IMR-90 (cell line): Measurements from ENCODE around the gene RFX3. TPM values are rescaled to one million over a fixed set of nuclear protein-coding genes. Genes with fewer than 3 reads are reported as not detected.

Experiments
- ATAC-seq: fragments of 200-7000 bp; cut with Tn5 transposase; 2 replicates; pipeline ENCODE4 v1.9.1; 2020; ENCODE audit warnings: low read depth, mild to moderate bottlenecking, moderate library complexity
- BruUV-seq: library from RNA; stranded (reverse); fragments of 400-500 nt; replicated peaks from 2 replicates; lab custom pipeline; 2021; lab: Mats Ljungman, UMichigan
- CTCF ChIA-PET: fragments of 300-600 bp; formaldehyde crosslinking; extraction: SDS; loops from one replicate; lab custom pipeline; 2021; ENCODE audit warnings: antibody characterized with exemption; lab: Yijun Ruan, JAX
- POLR2A ChIA-PET: fragments of 300-600 bp; sonication (Branson Sonifier 250); formaldehyde crosslinking; loops from one replicate; lab custom pipeline; 2022; ENCODE audit warnings: antibody characterized with exemption; ENCODE audit not compliant: unreplicated experiment; lab: Charles Lee
- DNase-seq: peaks from one replicate; pipeline ENCODE4 v3.0.0; 2013
- H2AFZ ChIP-seq: replicated peaks from 2 replicates; pipeline ENCODE3; 2013; ENCODE audit warnings: low read length, mild to moderate bottlenecking; ENCODE audit not compliant: poor library complexity
- H2AK5ac ChIP-seq: 2 replicates; pipeline ENCODE4 v1.6.1; 2013; ENCODE audit warnings: low read depth, low read length, inconsistent platforms
- H2AK9ac ChIP-seq: replicated peaks from 2 replicates; pipeline ENCODE3; 2013; ENCODE audit warnings: mild to moderate bottlenecking, low read depth, low read length, moderate library complexity; ENCODE audit not compliant: poor library complexity
- H2BK120ac ChIP-seq: 2 replicates; pipeline ENCODE4 v1.6.1; 2013; ENCODE audit warnings: low read depth, low read length, inconsistent platforms
- H2BK15ac ChIP-seq: 3 replicates; pipeline ENCODE4 v1.6.1; 2013; ENCODE audit warnings: low read depth, low read length, inconsistent platforms
- H2BK20ac ChIP-seq: 2 replicates; pipeline ENCODE4 v1.6.1; 2013; ENCODE audit warnings: low read depth, mild to moderate bottlenecking, inconsistent platforms, low read length, moderate library complexity
- H2BK5ac ChIP-seq: 2 replicates; pipeline ENCODE4 v1.6.1; 2013; ENCODE audit warnings: mild to moderate bottlenecking, low read depth, low read length, inconsistent platforms; ENCODE audit not compliant: poor library complexity, severe bottlenecking
- H3K14ac ChIP-seq: replicated peaks from 2 replicates; pipeline ENCODE4 v1.6.1; 2013; ENCODE audit warnings: low read depth, low read length, inconsistent platforms
- H3K18ac ChIP-seq: 2 replicates; pipeline ENCODE4 v1.6.1; 2013; ENCODE audit warnings: low read depth, low read length, control low read depth
- H3K23ac ChIP-seq: 2 replicates; pipeline ENCODE4 v1.6.1; 2013; ENCODE audit warnings: low read depth, low read length, inconsistent platforms
- H3K27ac ChIP-seq: 2 replicates; pipeline ENCODE4 v1.5.1; 2013; ENCODE audit warnings: mild to moderate bottlenecking, control low read depth, low read length; ENCODE audit not compliant: insufficient read depth
- H3K27me3 ChIP-seq: 2 replicates; pipeline ENCODE4 v1.6.1; 2013; ENCODE audit warnings: low read length; ENCODE audit not compliant: control insufficient read depth, insufficient read depth
- H3K36me3 ChIP-seq: 2 replicates; pipeline ENCODE4 v1.6.1; 2013; ENCODE audit warnings: low read length, mixed read lengths; ENCODE audit not compliant: control insufficient read depth, insufficient read depth
- H3K4ac ChIP-seq: 2 replicates; pipeline ENCODE4 v1.6.1; 2013; ENCODE audit warnings: low read depth, low read length, inconsistent platforms
- H3K4me1 ChIP-seq: 2 replicates; pipeline ENCODE4 v1.6.1; 2013; ENCODE audit warnings: low read length, mixed read lengths; ENCODE audit not compliant: control insufficient read depth, insufficient read depth
- H3K4me2 ChIP-seq: 2 replicates; pipeline ENCODE4 v1.6.1; 2013; ENCODE audit warnings: low read depth, mild to moderate bottlenecking, control low read depth, low read length, moderate library complexity
- H3K4me3 ChIP-seq: 2 replicates; pipeline ENCODE4 v1.5.1; 2013; ENCODE audit warnings: low read depth, mild to moderate bottlenecking, control low read depth, low read length, moderate library complexity; ENCODE audit not compliant: insufficient read depth
- H3K56ac ChIP-seq: 2 replicates; pipeline ENCODE4 v1.6.1; 2013; ENCODE audit warnings: low read length, inconsistent platforms; ENCODE audit not compliant: insufficient read depth; ENCODE audit errors: extremely low read depth
- H3K79me1 ChIP-seq, 2 experiments: 2 replicates each; pipeline ENCODE4 v1.6.1; 2013; ENCODE audit warnings: low read length in 2 of 2, inconsistent platforms in 1 of 2, low read depth in 1 of 2
- H3K9ac ChIP-seq: 2 replicates; pipeline ENCODE4 v1.6.1; 2013; ENCODE audit warnings: low read depth, low read length, control low read depth
- H3K9me1 ChIP-seq: 2 replicates; pipeline ENCODE4 v1.6.1; 2013; ENCODE audit warnings: low read length, inconsistent platforms; ENCODE audit not compliant: insufficient read depth
- H3K9me3 ChIP-seq: 2 replicates; pipeline ENCODE4 v1.6.1; 2013; ENCODE audit warnings: low read length; ENCODE audit not compliant: control insufficient read depth, insufficient read depth
- H4K20me1 ChIP-seq: 2 replicates; pipeline ENCODE4 v1.6.1; 2013; ENCODE audit warnings: low read length, inconsistent platforms; ENCODE audit not compliant: insufficient read depth
- H4K5ac ChIP-seq: 2 replicates; pipeline ENCODE4 v1.6.1; 2013; ENCODE audit warnings: mild to moderate bottlenecking, low read depth, low read length, control low read depth
- H4K8ac ChIP-seq, 2 experiments: 2 replicates each; pipeline ENCODE4 v1.6.1; 2013; ENCODE audit warnings: low read depth in 2 of 2, low read length in 2 of 2, control low read depth in 1 of 2, inconsistent platforms in 1 of 2
- H4K91ac ChIP-seq: 2 replicates; pipeline ENCODE4 v1.6.1; 2013; ENCODE audit warnings: low read depth, low read length, inconsistent platforms; ENCODE audit not compliant: insufficient read depth
- CTCF ChIP-seq: conservative IDR thresholded peaks from 2 replicates; pipeline ENCODE4 v1.5.1; 2012; ENCODE audit warnings: mild to moderate bottlenecking, low read depth, low read length, improper control_type of control experiment
- ELK1 ChIP-seq: fragments of 150-350 bp; IDR thresholded peaks from 2 replicates; pipeline ENCODE4 v1.6.1; 2016; ENCODE audit warnings: low read depth, mild to moderate bottlenecking, low read length, moderate library complexity, borderline replicate concordance
- FOS ChIP-seq: fragments of 150-350 bp; IDR thresholded peaks from 2 replicates; pipeline ENCODE4 v1.6.1; 2016; ENCODE audit warnings: low read depth, low read length
- MAFK ChIP-seq: IDR thresholded peaks from 2 replicates; pipeline ENCODE4 v1.6.1; 2012; ENCODE audit warnings: low read depth, low read length, improper control_type of control experiment
- NFE2L2 ChIP-seq: fragments of 150-350 bp; IDR thresholded peaks from 2 replicates; pipeline ENCODE4 v1.6.1; 2016; ENCODE audit warnings: low read depth, mild to moderate bottlenecking, low read length
- POLR2A ChIP-seq: IDR thresholded peaks from 2 replicates; pipeline ENCODE4 v1.6.1; 2012; ENCODE audit warnings: mild to moderate bottlenecking, low read depth, low read length
- RAD21 ChIP-seq: IDR thresholded peaks from 2 replicates; pipeline ENCODE4 v1.6.1; 2012; ENCODE audit warnings: low read length, improper control_type of control experiment
- RCOR1 ChIP-seq: IDR thresholded peaks from 2 replicates; pipeline ENCODE4 v1.6.1; 2012; ENCODE audit warnings: mild to moderate bottlenecking, low read length, improper control_type of control experiment; ENCODE audit not compliant: insufficient replicate concordance
- SMC3 ChIP-seq: fragments of 150-350 bp; IDR thresholded peaks from 2 replicates; pipeline ENCODE4 v1.6.1; 2016; ENCODE audit warnings: low read depth, mild to moderate bottlenecking, antibody characterized with exemption, low read length, moderate library complexity
- WGBS, 2 experiments: methylation state at CpG; one replicate each; pipeline versions ENCODE4 v1.1.5 to v1.1.7; 2013; ENCODE audit warnings: missing lambda C conversion rate in 2 of 2; ENCODE audit not compliant: insufficient read length in 1 of 2; ENCODE audit errors: extremely low coverage in 2 of 2; 5-methylcytosine and 5-hydroxymethylcytosine counted together
- dilution Hi-C: fragments of 300-500 bp; cut with HindIII; formaldehyde crosslinking; loops from one replicate; pipeline ENCODE4 v1.14.3; 2018; ENCODE audit warnings: low sequenced_read_pairs; ENCODE audit not compliant: unreplicated experiment
- in situ Hi-C: fragments of 300-500 bp; cut with MboI; formaldehyde crosslinking; loops from 3 replicates; pipeline ENCODE4 v1.14.3; 2019; ENCODE audit warnings: low sequenced_read_pairs, inconsistent platforms, mixed read lengths
- intact Hi-C: fragments of 100-400 bp; cut with micrococcal nuclease; formaldehyde crosslinking; loops from 2 replicates; pipeline ENCODE4 v1.10.0; 2022
- polyA plus RNA-seq, 3 experiments: library from polyadenylated mRNA; depleted of rRNA; stranded (reverse); fragments of >200 nt; gene quantifications; 2 replicates each; pipeline ENCODE4 v1.2.3, GENCODE V29; 2012; ENCODE audit warnings: low replicate concordance in 1 of 3
- total RNA-seq: library from RNA; depleted of rRNA; stranded (reverse); fragments of >200 nt; gene quantifications from 2 replicates; pipeline ENCODE4 v1.2.3, GENCODE V29; 2012

The RFX3 gene
- total and polyA plus RNA-seq, 2 of the 4 experiments (the other 2 are of a cell fraction) = 1.7 to 2.7 TPM

- POLR2A ChIA-PET = no interaction called here
- no peak overlapping the region for H3K4me2 ChIP-seq
- no peak overlapping the region for H3K56ac ChIP-seq
- H3K9ac ChIP-seq = no peak overlapping the region
- no peak overlapping the region for H4K91ac ChIP-seq
- no peak overlapping the region for H2AK9ac ChIP-seq
- H2BK20ac ChIP-seq = no peak overlapping the region
- no peaks in the 10 kb centered on the region for H3K9me1 ChIP-seq
- CTCF ChIA-PET = interaction anchor here (0.6 kb wide), 1 partner anchor 18 kb away, joined by 4 read pairs; no protein-coding TSS in a partner anchor
- no CpG with 5 or more reads among the region's 2 CpGs for WGBS, 2 experiments
- in situ Hi-C loops = no loop called here
- H3K23ac ChIP-seq = no peak overlapping the region
- no peak overlapping the region for H2AK5ac ChIP-seq
- H3K36me3 ChIP-seq = no peaks in the 10 kb centered on the region
- H2BK5ac ChIP-seq = no peak overlapping the region
- dilution Hi-C loops = no loop called here
- H4K20me1 ChIP-seq = no peaks in the 10 kb centered on the region
- H3K18ac ChIP-seq = no peak overlapping the region
- no peak overlapping the region for H4K5ac ChIP-seq
- no peaks in the 10 kb centered on the region for H3K4me1 ChIP-seq
- intact Hi-C loops = no loop called here
- no peak overlapping the region for H3K4me3 ChIP-seq
- DNase-seq (peak; percentile 67), ATAC-seq (0 out of 2 replicates have a peak, but pooled peaks have one; percentile 44)
- no peaks in the 10 kb centered on the region; a peak in 1 of 4 replicates for H3K79me1 ChIP-seq
- H4K8ac ChIP-seq = no peak overlapping the region
- H3K27me3 ChIP-seq = no peaks in the 10 kb centered on the region
- H2BK15ac ChIP-seq = no peak overlapping the region
- BruUV-seq = no TSS peak
- no peak for TF ChIP-seq CTCF
- no peak for TF ChIP-seq ELK1
- no peak for TF ChIP-seq MAFK
- no peak for TF ChIP-seq FOS
- no peak for TF ChIP-seq NFE2L2
- TF ChIP-seq RAD21 = no peak
- TF ChIP-seq POLR2A = no peak
- TF ChIP-seq RCOR1 = no peak
- no peak for TF ChIP-seq SMC3
- H3K9me3 ChIP-seq = no peaks in the 10 kb centered on the region
- H2AFZ ChIP-seq = no peak overlapping the region
- H2BK120ac ChIP-seq = no peak overlapping the region
- H3K4ac ChIP-seq = no peak overlapping the region
- H3K27ac ChIP-seq = no peak overlapping the region
- no peak overlapping the region for H3K14ac ChIP-seq
These were observed 196.4 kb downstream of the RFX3 start for GRCh38 chr9:3329361-3329760.
